H1 (cell line): Measurements from ENCODE around the gene CNOT10. TPM values are rescaled to one million over a fixed set of nuclear protein-coding genes. Genes with fewer than 3 reads are reported as not detected.

Experiments used
- CHD7 ChIP-seq: fragments of 300-600 bp; sonication (generic); IDR thresholded peaks from 2 replicates; pipeline ENCODE4 v1.7.1; 2012; ENCODE audit warnings: low read length, moderate library complexity, mild to moderate bottlenecking, inconsistent platforms; ENCODE audit not compliant: insufficient replicate concordance
- EP300 ChIP-seq, 2 experiments: IDR thresholded peaks; 1 replicate in 1 of 2; 2 replicates in 1 of 2; pipeline ENCODE4 v1.6.1; 2011 to 2012; ENCODE audit warnings: low read depth in 2 of 2, low read length in 2 of 2, mild to moderate bottlenecking in 2 of 2, borderline replicate concordance in 1 of 2, inconsistent platforms in 1 of 2, moderate library complexity in 1 of 2
- EZH2 ChIP-seq: fragments of 200-600 bp; sonication (generic); IDR thresholded peaks from 2 replicates; pipeline ENCODE4 v1.7.1; 2012; ENCODE audit warnings: low read depth, mild to moderate bottlenecking, moderate library complexity, low read length, inconsistent platforms; ENCODE audit not compliant: severe bottlenecking
- KDM1A ChIP-seq: fragments of 200-600, 300-600 bp; sonication (generic); IDR thresholded peaks from 2 replicates; pipeline ENCODE4 v1.7.1; 2016; ENCODE audit warnings: mild to moderate bottlenecking, low read length, borderline replicate concordance
- PHF8 ChIP-seq: fragments of 200-600 bp; sonication (generic); conservative IDR thresholded peaks from 2 replicates; pipeline ENCODE4 v1.7.1; 2012; ENCODE audit warnings: low read depth, mild to moderate bottlenecking, inconsistent platforms, low read length, moderate library complexity
- SIX5 ChIP-seq: IDR thresholded peaks from 2 replicates; pipeline ENCODE4 v1.6.1; 2011; ENCODE audit warnings: mild to moderate bottlenecking, low read depth, low read length
- SP1 ChIP-seq: IDR thresholded peaks from 2 replicates; pipeline ENCODE4 v1.6.1; 2011; ENCODE audit warnings: low read depth, low read length
- TAF1 ChIP-seq: IDR thresholded peaks from 2 replicates; pipeline ENCODE4 v1.6.1; 2011; ENCODE audit warnings: mild to moderate bottlenecking, low read depth, low read length
- TBP ChIP-seq: IDR thresholded peaks from 2 replicates; pipeline ENCODE4 v1.6.1; 2011; ENCODE audit warnings: low read depth, low read length, improper control_type of control experiment
- TEAD4 ChIP-seq: IDR thresholded peaks from 2 replicates; pipeline ENCODE4 v1.6.1; 2012; ENCODE audit warnings: low read depth, low read length, inconsistent platforms, mixed read lengths
- YY1 ChIP-seq: IDR thresholded peaks from 2 replicates; pipeline ENCODE4 v1.6.1; 2011; ENCODE audit warnings: low read depth, mild to moderate bottlenecking, low read length
- polyA plus RNA-seq, 7 experiments: library from polyadenylated mRNA; depleted of rRNA in 3 of 7; stranded (reverse) in 5 of 7; unstranded in 2 of 7; fragments of >200 nt in 5 of 7; fragments of 200-250 nt in 2 of 7; gene quantifications; 1 replicate in 5 of 7; 2 replicates in 1 of 7; 4 replicates in 1 of 7; pipeline versions ENCODE4 v1.2.1 to v1.2.3, GENCODE V29; 2011 to 2013; ENCODE audit warnings: missing spikeins in 2 of 7, mixed read lengths in 2 of 7
- total RNA-seq: library from RNA; stranded (reverse); fragmentation: NEBNext Ultra II Directional; extraction: Animal tissue kit (Norgen Biotek cat#: 25700); gene quantifications from 2 replicates; pipeline ENCODE4 v1.2.1, GENCODE V29; 2021

Gene CNOT10
- total and polyA plus RNA-seq, 2 of the 8 experiments (the other 6 are each of a cell fraction or from before 2014, with no cell fraction given): 39.9 to 55.9 TPM

GRCh38 chr3:32780735-32781210 lies 95.8 kb downstream of the CNOT10 start (continued):
- TF ChIP-seq CHD7 (no peak), SIX5 (no peak), TEAD4 (peak; percentile 98), YY1 (no peak), SP1 (peak; percentile 89), EZH2 (no peak), TBP (no peak; the same call in 1 of the 2 replicates), KDM1A (no peak), TAF1 (no peak; the same call in 1 of the 2 replicates), EP300 (IDR thresholded peaks at IDR 0.05; ENCODE audit: borderline replicate concordance in 1 of 2, low read depth in 2 of 2, low read length in 2 of 2) (peak in 1 of 2 experiments; percentile 97; a peak in 2 of 3 replicates), PHF8 (no peak)
